NCI-H187 treated with DMSO at 0.1 percent for 48 hours (cell line): ENCODE measurements around the gene NBEA.
A peak's percentile ranks its signal among the peaks of the same experiment; 100 is the strongest.

Experiments
- DNase-seq: peaks from one replicate; lab custom pipeline; 2025; lab: John Stamatoyannopoulos, UW

NBEA gene

DNA sequence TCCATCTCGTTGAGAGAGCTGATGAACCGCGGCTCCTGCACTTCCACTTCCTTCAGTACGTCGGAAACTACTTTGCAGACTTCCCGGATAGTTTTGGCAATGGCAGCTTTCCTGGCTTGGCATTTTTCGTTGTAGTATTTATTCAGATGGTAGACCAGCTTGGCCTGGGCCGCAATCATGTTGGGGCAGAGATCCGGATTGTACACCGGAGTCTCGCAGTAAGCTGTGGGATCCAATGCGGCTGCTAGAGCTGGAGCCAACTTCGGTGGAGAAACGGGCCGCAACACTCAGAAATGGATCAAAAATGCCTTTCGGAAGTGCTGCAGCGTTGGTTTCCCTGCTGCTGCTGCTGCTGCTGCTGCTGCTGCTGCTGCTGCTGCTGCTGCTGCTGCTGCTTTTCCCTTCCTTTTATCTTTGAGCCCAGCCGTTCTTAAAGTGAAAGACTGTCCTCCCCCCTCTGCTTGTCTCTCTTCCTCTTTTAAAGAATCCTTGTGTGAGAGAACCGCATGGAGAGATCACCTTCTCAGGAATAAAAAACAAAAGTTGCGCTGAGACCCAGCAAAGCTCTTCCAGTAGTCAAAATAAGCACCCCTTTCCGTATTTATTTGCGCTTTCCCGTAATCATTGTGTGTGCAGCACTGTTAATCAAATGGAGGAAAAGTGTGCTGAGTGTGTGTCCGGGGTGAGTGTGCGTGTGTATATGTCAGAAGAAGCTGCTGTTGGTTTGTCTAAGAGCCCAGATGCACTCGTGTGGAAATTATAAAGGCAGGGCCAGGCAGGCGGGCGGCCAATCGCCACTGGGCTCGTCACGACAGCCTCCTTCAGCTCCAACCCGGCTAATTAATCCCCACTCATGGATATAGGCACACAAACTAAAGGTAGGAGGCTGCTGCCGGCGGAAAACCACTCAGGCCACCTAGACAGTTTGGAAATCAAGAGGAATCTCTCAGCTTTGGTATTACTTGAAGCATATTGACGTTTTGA lies 534.2 kb downstream of the NBEA start, which contains the start of gene MAB21L1:
TSS of gene MAB21L1 (minus strand) at position 730 of the 984 bp plus-strand sequence. CDS start at position 179, 551 bp downstream.
- peak; percentile 47 for DNase-seq

DNA sequence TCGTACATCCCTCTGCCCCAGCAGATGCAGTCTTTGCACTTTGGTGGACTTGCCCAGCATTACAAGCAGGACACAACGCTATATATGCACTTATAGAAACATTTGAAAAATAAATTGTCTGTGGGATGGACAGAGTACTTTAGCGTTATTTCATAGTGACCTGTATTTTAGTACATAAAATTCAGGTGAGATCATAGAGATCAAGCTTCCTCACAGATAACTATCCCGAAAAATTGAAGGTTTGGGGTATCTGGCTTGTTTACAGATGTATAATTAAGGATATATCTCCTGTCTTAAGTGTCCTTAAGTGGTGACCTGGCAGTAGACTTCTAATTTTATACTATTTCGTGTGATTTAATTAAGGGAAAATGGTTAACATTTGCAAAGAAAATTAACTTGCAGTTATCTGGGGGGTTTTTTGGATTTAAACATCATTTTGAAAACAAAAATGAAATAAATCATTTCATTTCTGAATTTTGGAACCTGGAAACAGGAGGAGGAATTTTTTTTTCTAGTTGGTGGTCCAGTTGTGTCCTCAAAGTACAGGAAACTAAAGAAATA lies 535.4 kb downstream of the NBEA start:
- no peak for DNase-seq

DNA sequence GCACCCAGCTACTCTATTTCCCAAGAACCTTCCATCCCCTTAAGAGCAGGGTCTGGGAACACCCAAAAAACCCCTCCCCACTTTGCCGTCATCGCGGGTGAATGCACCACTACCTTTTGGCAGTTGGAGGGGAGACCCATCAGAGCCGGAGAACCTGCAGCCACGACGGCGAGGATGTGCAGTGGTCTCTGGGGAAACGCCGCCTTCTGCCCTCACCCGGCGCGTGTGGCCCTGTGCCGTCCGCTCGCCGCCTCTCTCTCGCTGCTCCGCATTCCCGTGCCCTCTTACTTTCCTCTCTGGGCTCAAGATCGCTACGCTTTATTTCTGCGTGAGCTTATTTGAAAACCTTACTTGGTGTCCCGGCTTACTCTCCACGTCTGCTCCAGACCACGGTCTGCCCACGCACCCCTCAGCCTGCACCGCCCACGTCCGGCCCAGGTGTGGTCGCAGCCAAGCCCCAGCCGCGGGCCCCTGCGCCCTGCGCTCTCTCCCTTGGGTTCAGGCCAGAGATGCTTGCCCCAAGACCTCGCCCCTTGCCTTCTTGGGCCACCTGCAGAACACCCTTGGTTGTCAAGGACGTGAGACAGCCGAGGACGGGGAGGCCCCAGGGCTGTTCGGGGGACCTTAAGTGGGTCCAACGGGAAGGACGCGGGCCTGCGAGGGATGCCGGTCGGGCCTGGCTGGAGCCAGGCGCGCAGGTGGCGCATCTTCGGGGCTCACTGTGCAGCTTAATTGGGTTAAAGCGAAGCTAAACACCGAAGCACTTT lies 536.4 kb downstream of the NBEA start:
- DNase-seq = no peak

DNA sequence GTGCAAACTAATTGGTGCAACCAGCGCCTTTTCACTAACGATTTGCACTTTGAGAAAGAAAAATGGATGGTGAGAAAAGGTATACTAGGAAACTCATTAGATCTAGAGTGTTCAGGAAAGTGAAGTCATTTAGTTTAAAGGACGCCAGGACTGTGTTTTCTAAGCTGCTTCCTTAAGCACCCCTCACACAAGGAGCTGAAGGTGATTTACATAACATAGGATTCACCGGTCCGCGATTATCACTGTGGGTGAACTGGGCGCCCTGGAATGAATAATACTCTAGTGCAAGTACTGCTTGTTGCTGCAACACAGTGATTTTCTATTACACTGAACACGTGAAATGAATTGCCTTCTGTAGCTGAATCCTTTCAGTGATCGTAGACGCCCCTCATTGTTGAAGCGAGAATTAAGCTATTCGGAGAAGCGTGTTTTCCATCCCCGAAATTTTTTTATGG lies 537.0 kb downstream of the NBEA start:
- DNase-seq = no peak

DNA sequence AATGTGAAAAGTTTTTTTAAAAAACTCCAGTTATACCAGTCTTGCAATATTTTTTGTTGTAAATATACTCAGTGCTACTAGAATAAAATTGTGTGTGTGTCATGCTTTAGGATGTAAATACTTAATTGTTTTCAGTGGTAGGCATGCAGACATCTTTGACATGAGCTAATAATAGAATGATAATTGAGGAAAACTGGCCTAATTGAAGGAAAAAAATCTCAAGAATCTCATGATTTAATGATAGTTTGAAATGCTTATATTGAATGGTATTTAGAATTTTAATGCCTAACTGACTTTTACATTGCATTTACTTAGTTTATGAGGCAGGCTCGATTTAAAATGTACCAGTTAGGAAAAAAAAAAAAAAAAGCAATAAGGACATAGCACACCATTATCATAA lies 537.6 kb downstream of the NBEA start:
- no peak for DNase-seq

GRCh38 chr13:35480346-35480745 lies 538.3 kb downstream of the NBEA start:
- no peak for DNase-seq

DNA sequence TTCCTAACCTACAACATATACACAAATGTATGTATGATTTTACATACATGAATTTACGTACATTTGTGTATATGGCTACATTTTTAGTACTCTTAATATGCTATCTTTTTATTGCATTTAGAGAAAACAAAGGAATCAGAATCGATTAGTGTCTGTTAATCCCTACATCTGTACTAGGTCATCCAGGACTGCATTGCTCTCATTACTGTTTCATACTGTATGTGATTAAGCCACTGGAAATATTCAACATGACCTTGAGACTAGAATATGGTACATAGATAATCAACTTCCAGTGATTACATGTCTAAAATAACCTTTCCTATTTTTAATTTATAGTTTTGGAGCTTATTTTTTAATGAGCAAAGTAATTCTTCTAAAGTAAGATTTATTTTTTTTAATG lies 539.7 kb downstream of the NBEA start:
- DNase-seq = no peak

DNA sequence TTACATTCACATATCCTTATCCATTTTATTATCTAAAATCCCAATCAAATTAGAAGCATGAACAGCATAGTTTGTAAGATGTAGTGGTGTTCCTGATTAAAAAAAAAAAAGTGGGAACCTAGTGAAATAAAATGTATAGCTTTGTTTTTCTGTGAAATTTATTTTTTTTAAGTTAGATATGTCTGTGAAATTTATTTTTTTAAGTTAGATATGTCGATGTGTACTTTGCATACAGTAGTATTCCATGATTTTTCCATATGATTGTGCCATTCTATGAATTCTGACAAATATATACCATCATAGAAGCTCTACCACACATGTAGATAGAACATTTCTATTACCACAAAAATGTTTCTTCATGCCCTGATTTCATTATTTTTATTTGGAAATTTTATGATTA lies 540.5 kb downstream of the NBEA start:
- DNase-seq = no peak

- no peak for DNase-seq
These were observed 541.7 kb downstream of the NBEA start for GRCh38 chr13:35483761-35484160.

GRCh38 chr13:35484384-35484783 lies 542.3 kb downstream of the NBEA start:
- no peak for DNase-seq

GRCh38 chr13:35485424-35485823 lies 543.4 kb downstream of the NBEA start:
- DNase-seq = no peak

GRCh38 chr13:35489050-35489449 lies 547.0 kb downstream of the NBEA start:
- DNase-seq = no peak

GRCh38 chr13:35496006-35496405 lies 553.9 kb downstream of the NBEA start:
- no peak for DNase-seq

DNA sequence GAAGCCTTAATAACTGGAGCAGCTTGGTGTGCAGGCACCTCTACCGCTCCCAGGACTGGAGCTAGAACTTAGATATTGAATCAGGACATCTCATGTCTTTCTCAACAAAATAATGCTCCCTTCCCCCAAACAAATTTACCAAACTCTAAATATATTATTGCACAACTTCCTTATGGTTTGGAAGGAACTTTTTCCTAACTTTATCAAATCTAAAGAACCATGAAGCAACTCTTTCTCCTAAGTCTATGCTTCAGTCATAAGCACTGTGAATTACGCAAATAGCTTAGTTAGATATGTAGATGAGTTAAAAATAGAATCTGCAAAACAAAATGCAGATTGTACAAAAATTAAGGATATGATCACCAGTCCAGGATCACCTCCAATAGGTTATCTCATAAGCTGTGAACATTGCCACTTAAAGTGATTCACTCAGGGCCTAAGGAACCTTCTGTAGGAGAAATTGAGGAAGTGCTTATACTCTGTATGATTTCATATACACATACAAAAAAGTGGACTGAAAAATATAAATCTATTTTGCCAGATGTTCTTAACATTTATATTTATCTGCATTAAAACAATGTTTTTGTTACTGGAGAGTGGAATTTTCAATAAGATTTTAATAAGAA lies 554.8 kb downstream of the NBEA start:
- no peak for DNase-seq

DNA sequence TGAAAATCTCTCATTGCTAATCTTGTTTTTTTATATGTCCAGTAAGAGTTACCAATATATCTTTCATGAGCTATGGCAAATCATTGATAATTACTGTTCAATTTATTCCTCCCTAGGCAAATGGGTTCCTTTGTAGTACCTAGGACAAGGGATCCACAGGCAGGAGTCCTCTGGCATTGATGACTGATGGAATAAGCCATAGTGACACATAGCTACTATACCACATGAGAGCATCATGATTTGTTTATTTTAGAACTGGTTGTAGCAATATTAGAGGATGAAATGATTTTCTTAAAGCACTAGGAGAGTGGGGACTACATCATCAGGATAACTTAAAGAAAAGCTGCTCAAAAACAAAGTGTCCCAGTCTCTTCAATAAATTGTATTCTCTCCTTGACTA lies 556.2 kb downstream of the NBEA start:
- DNase-seq = no peak

DNA sequence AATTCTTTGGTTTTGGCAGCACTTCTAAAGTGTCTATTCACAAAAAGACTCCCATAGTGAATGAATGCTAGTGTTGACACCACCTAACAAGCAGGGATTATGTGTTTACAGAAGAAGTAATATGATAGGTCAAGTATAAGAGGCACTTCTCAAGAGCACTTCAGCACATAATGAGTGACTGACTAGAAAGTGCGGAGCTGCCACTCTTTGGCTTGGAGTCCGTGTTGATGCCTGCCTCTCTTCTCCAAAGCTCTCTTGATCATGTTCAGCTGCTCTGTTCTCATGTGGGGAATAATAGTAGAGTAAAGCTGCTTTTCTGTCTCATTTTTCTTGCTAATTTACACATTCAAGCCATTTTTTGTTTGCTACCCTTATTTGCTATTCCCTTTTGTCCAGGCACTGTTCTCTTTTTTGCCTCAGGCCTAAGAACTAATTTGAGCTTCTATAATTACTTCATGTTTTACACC lies 557.2 kb downstream of the NBEA start:
- peak; percentile 92 for DNase-seq

GRCh38 chr13:35499676-35500075 lies 557.6 kb downstream of the NBEA start:
- DNase-seq = no peak

GRCh38 chr13:35500144-35500543 lies 558.1 kb downstream of the NBEA start:
- DNase-seq = no peak

DNA sequence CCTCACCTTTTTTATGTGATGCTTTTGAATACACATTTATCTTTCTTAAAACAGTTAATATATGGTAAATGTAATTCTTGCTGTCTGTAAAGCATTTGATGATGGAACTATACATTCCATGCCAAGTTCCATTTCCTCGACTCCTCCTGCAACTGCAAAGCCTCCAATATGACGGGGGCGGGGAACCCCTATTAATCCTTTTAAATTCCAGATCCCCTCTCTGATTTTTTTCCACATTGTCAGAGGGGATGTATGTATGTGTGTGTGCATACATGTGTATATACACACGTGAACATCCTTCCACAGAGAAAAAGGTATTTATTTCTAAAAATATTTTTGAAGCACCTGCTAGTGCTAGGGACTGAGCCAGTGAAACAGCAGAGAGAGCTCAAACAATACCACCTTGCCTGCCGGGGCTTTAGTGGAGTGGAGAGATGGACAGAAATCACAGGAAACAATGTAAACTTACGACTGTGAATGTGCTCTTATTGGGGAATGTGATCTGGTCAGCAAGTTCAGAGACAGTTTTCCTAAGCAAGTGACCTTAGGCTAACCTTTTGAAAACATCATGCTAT lies 559.7 kb downstream of the NBEA start:
- no peak for DNase-seq

DNA sequence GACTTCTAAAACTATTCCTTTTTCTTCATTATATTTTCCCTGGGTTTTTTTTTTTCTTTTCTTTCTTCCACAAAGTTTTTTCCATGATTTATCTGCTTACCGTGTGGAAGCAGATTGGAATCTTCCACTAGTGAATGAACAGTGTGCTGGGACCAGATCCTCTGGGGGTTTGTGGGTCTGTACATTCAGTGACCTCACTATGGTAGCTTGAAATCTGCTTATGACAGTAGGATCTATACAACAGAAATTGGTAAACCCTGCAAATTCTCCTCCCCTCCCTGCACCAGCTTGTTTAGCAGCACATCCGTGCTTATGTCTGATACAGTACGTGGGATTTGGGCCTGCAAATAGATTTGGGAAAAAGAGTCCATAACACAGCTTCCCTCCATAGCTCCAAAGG lies 560.4 kb downstream of the NBEA start:
- DNase-seq = no peak

DNA sequence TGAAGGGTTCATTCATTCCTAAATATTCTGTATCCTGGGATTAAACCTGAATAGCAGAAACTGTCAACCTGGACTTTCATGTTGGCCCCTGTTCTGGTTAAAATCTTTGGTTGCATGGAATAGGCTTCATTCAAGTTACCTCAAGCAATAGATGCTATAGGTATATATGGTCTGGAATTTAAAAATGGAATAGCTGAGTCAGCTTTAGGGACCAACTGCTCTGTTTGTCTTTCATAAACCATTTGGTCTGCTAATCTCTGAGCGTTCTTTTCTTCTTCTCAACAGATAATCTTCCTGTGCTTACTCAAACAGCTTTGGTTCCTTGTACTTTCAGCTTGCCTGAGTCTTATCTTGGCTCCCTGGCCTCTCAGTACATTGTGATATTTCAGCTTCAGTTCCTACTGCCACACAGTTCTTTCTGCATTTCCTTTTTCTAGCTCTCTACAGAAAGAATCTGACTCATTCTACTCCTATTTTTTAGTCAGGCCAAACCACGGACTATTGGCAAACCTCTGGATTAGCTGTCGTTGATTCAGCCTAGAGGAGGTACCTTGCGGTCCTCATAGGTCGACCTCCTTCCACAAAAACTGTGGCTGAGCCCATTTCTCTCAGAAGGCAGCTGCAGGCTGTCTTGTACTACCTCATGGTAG lies 570.3 kb downstream of the NBEA start:
- DNase-seq = no peak
